HepG2 (cell line): ENCODE results near the gene ATF3. TPM values are rescaled to one million over a fixed set of nuclear protein-coding genes. Genes with fewer than 3 reads are reported as not detected.

Experiments
- ATAC-seq: fragments of 200-7000 bp; cut with Tn5 transposase; 3 replicates; pipeline ENCODE4 v1.9.1; 2020; ENCODE audit warnings: mild to moderate bottlenecking, moderate library complexity
- BruUV-seq: library from RNA; stranded (reverse); fragments of 400-500 nt; replicated peaks from 2 replicates; lab custom pipeline; 2021; lab: Mats Ljungman, UMichigan
- CTCF ChIA-PET: fragments of 300-600 bp; formaldehyde crosslinking; extraction: SDS; loops from one replicate; lab custom pipeline; 2021; ENCODE audit warnings: low total read pairs, inconsistent platforms, low intra/inter-chr PET ratio; lab: Yijun Ruan, JAX
- POLR2A ChIA-PET: fragments of 350-600 bp; sonication (Branson Sonifier 250); formaldehyde crosslinking; loops from one replicate; lab custom pipeline; 2020; ENCODE audit warnings: antibody characterized with exemption, inconsistent platforms; lab: Yijun Ruan, JAX
- DNase-seq: peaks from one replicate; pipeline ENCODE4 v3.0.0-alpha.2; 2015; ENCODE audit warnings: low spot score
- FAIRE-seq: peaks from 3 replicates; lab custom pipeline; 2011; peaks lifted over from hg19 to GRCh38; lab: Jason Lieb, UNC
- H2AFZ ChIP-seq: one replicate; pipeline ENCODE4 v1.6.1; 2011; ENCODE audit warnings: low read length, inconsistent platforms
- H3K27ac ChIP-seq: fragments of 300-600 bp; 3 replicates; pipeline ENCODE4 v1.8.0; 2011; ENCODE audit warnings: mixed run types, mild to moderate bottlenecking, mixed read lengths, low read length, inconsistent platforms; ENCODE audit not compliant: insufficient read depth; ENCODE audit errors: extremely low read length
- H3K27me3 ChIP-seq, 2 experiments: fragments of 200-600 bp in 1 of 2; 2 replicates in 1 of 2; 3 replicates in 1 of 2; pipeline versions ENCODE4 v1.6.0 to v1.8.0; 2011; ENCODE audit warnings: low read length in 2 of 2, mild to moderate bottlenecking in 2 of 2, moderate library complexity in 2 of 2, inconsistent platforms in 1 of 2; ENCODE audit not compliant: insufficient read depth in 2 of 2, control insufficient read depth in 1 of 2
- H3K36me3 ChIP-seq, 2 experiments: fragments of 200-600 bp in 1 of 2; replicated peaks in 1 of 2; 2 replicates in 1 of 2; 3 replicates in 1 of 2; pipeline versions ENCODE4 v1.5.1 to v1.8.0; 2011; ENCODE audit warnings: low read length in 2 of 2, inconsistent platforms in 1 of 2; ENCODE audit not compliant: insufficient read depth in 2 of 2, control insufficient read depth in 1 of 2
- H3K4me1 ChIP-seq: 2 replicates; pipeline ENCODE4 v1.5.1; 2012; ENCODE audit warnings: low read length, inconsistent platforms; ENCODE audit not compliant: insufficient read depth
- H3K4me2 ChIP-seq: 2 replicates; pipeline ENCODE4 v1.6.0; 2011; ENCODE audit warnings: low read depth, low read length, inconsistent platforms
- H3K4me3 ChIP-seq, 3 experiments: fragments of 200-600 bp in 1 of 3; sonication (generic), shearing (Covaris generic) in 1 of 3; replicated peaks in 1 of 3; 2 replicates each; pipeline ENCODE4 v1.5.1; 2011 to 2016; ENCODE audit warnings: low read length in 3 of 3, inconsistent platforms in 2 of 3, low read depth in 2 of 3, mild to moderate bottlenecking in 2 of 3, control low read depth in 1 of 3, mixed read lengths in 1 of 3; ENCODE audit not compliant: insufficient read depth in 1 of 3
- H3K79me2 ChIP-seq: one replicate; pipeline ENCODE4 v1.6.1; 2011; ENCODE audit warnings: low read length, inconsistent platforms; ENCODE audit not compliant: insufficient read depth
- H3K9ac ChIP-seq: 2 replicates; pipeline ENCODE4 v1.6.0; 2011; ENCODE audit warnings: mild to moderate bottlenecking, low read depth, low read length, inconsistent platforms; ENCODE audit not compliant: insufficient read depth
- H3K9me3 ChIP-seq: 2 replicates; pipeline ENCODE4 v1.5.1; 2012; ENCODE audit warnings: mild to moderate bottlenecking, low read length
- H4K20me1 ChIP-seq: 2 replicates; pipeline ENCODE4 v1.6.0; 2011; ENCODE audit warnings: inconsistent platforms, mild to moderate bottlenecking, low read length, moderate library complexity; ENCODE audit not compliant: insufficient read depth
- CENPT ChIP-seq: sonication (generic); formaldehyde crosslinking; IDR thresholded peaks from 2 replicates; pipeline ENCODE4 v1.8.0; 2022; ENCODE audit warnings: low read depth, mild to moderate bottlenecking, moderate library complexity, missing genetic modification reagents
- HOXA3 ChIP-seq: sonication (generic); formaldehyde crosslinking; IDR thresholded peaks from 2 replicates; pipeline ENCODE4 v1.5.0; 2020; ENCODE audit warnings: missing genetic modification reagents
- HOXD1 ChIP-seq: sonication (generic); formaldehyde crosslinking; IDR thresholded peaks from 2 replicates; pipeline ENCODE4 v1.5.0; 2020; ENCODE audit warnings: missing genetic modification reagents
- MEF2D ChIP-seq: sonication (generic); formaldehyde crosslinking; IDR thresholded peaks from 2 replicates; pipeline ENCODE4 v1.5.1; 2020; ENCODE audit warnings: mild to moderate bottlenecking, missing genetic modification reagents
- MTF1 ChIP-seq: sonication (generic); formaldehyde crosslinking; IDR thresholded peaks from 2 replicates; pipeline ENCODE4 v1.5.0; 2020; ENCODE audit warnings: missing genetic modification reagents
- XBP1 ChIP-seq: sonication (generic); formaldehyde crosslinking; IDR thresholded peaks from 2 replicates; pipeline ENCODE4 v1.5.0; 2020; ENCODE audit warnings: missing genetic modification reagents
- ZFP36L2 ChIP-seq: sonication (generic); formaldehyde crosslinking; IDR thresholded peaks from 2 replicates; pipeline ENCODE4 v1.4.0; 2020; ENCODE audit warnings: missing genetic modification reagents
- ZNF616 ChIP-seq: sonication (generic); formaldehyde crosslinking; IDR thresholded peaks from 2 replicates; pipeline ENCODE4 v1.5.0; 2020; ENCODE audit warnings: low read depth, mild to moderate bottlenecking, missing genetic modification reagents
- ZNF720 ChIP-seq: sonication (generic); formaldehyde crosslinking; IDR thresholded peaks from 2 replicates; pipeline ENCODE4 v1.4.0; 2020; ENCODE audit warnings: missing genetic modification reagents
- WGBS: methylation state at CpG from one replicate; pipeline ENCODE4 v1.1.6; 2017; ENCODE audit warnings: low lambda C conversion rate; 5-methylcytosine and 5-hydroxymethylcytosine counted together
- in situ Hi-C: cut with HindIII; loops from 2 replicates; pipeline ENCODE4 v1.10.0; 2017; ENCODE audit warnings: low pct_unique_long_range_greater_than_20kb; ENCODE audit not compliant: extremely low pct_ligation_motif_present
- intact Hi-C: fragments of 100-400 bp; cut with micrococcal nuclease; formaldehyde crosslinking; loops from one replicate; pipeline ENCODE4 v1.10.0; 2022; ENCODE audit not compliant: unreplicated experiment
- polyA plus RNA-seq, 8 experiments: library from polyadenylated mRNA; depleted of rRNA in 3 of 8; stranded (reverse) in 7 of 8; unstranded in 1 of 8; fragments of >200 nt; fragmentation: Illumina TruSeq in 4 of 8; extraction: Trizol in 4 of 8; gene quantifications; 2 replicates each; pipeline versions ENCODE4 v1.2.1 to v1.2.3, GENCODE V29; 2011 to 2016; ENCODE audit warnings: low read depth in 4 of 8, missing spikeins in 1 of 8, mixed read lengths in 1 of 8; ENCODE audit not compliant: insufficient read depth in 1 of 8
- total RNA-seq, 5 experiments: library from RNA; depleted of rRNA; stranded (reverse); fragments of >200 nt; fragmentation: Illumina TruSeq; extraction: Trizol; gene quantifications; 2 replicates each; pipeline ENCODE4 v1.2.3, GENCODE V29; 2016; ENCODE audit warnings: low read depth in 1 of 5
- TF ChIP-seq, protein P1 (sequence below), 2 experiments: sonication (generic) in 1 of 2; formaldehyde crosslinking in 1 of 2; IDR thresholded peaks; 2 replicates each; pipeline versions ENCODE4 v1.5.1 to v1.6.1; 2011 to 2020; ENCODE audit warnings: borderline replicate concordance in 1 of 2, low read depth in 1 of 2, low read length in 1 of 2, mild to moderate bottlenecking in 1 of 2, missing genetic modification reagents in 1 of 2, moderate library complexity in 1 of 2

The ATF3 gene
- total and polyA plus RNA-seq, 2 of the 13 experiments (the other 11 are each of a cell fraction or from before 2014, with no cell fraction given): 5.0 to 13.0 TPM

DNA sequence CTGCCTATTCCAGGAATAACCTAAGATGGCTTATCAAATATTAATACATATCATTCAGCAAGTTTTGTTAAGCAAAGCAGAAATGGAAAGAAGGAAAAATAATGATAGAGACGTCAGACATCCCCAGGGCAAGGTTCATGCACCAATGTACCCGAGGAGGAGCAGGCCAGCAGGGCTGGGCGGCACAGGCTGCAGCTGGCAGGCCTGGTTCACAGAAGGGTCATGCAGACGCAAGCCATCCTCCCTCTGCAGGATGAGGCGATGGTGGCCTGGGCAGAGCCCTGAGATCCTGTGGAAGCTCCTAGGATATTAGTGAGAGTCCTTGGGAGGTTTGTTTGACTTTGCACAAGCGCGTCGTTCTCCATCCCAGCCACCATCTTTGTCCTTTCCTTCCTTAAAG is 61.0 kb downstream of the ATF3 start:
- TF ChIP-seq ZFP36L2 (no peak), CENPT (no peak), ZNF616 (CRISPR knock-in tag) (no peak)
- TF ChIP-seq, protein P1, sequence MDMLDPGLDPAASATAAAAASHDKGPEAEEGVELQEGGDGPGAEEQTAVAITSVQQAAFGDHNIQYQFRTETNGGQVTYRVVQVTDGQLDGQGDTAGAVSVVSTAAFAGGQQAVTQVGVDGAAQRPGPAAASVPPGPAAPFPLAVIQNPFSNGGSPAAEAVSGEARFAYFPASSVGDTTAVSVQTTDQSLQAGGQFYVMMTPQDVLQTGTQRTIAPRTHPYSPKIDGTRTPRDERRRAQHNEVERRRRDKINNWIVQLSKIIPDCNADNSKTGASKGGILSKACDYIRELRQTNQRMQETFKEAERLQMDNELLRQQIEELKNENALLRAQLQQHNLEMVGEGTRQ (IDR thresholded peaks at IDR 0.05; ENCODE audit: low read depth, low read length): no peak
- TF ChIP-seq, protein P1 (CRISPR knock-in tag; IDR thresholded peaks at IDR 0.05; ENCODE audit: borderline replicate concordance): no peak
- Histone ChIP-seq H3K9ac (no peak overlapping the region), H3K36me3 (no peaks in the 10 kb centered on the region), H3K9me3 (no peaks in the 10 kb centered on the region), H4K20me1 (no peaks in the 10 kb centered on the region), H2AFZ (no peak overlapping the region), H3K4me1 (peaks cover 34% of the 10 kb centered on the region), H3K27me3 (peaks cover 3 to 32% of the 10 kb centered on the region in 2 experiments; a peak in 4 of 5 replicates), H3K79me2 (no peaks in the 10 kb centered on the region), H3K27ac (no peak overlapping the region), H3K4me3 (no peak overlapping the region), H3K4me2 (no peak overlapping the region)
- in situ Hi-C loops: loop anchor here (5.0 kb wide), 1 partner anchor 113 kb away; no protein-coding TSS in a partner anchor
- WGBS: 48% methylated on average over 7 of the region's 8 CpGs
- no peak for FAIRE-seq
- no TSS peak for BruUV-seq
- intact Hi-C loops: loop anchor here (5.0 kb wide), 1 partner anchor 328 kb away; no protein-coding TSS in a partner anchor
- ChIA-PET CTCF (no interaction called here), POLR2A (no interaction called here)
- no peak for ATAC-seq
- no peak for DNase-seq

DNA sequence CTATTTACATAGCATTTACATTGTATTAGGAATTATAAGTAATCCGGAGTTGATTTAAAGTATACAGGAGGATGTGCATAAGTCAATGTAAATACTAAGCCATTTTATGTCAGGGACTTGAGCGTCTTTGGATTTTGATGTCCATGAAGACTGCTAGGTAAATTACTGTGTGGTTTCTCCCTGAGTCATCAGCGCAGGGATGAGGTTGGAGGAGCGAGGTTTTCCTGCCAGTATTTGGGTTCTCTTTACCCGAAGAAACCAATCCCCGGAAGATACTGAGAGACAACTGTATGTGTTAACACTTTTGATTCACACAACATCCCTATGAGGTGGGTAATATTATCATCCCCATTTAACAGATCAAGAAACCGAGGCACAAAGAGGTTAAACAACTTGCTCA is 61.7 kb downstream of the ATF3 start:
- DNase-seq (no peak), FAIRE-seq (no peak), ATAC-seq (no peak)
- Histone ChIP-seq H3K9me3 (no peaks in the 10 kb centered on the region), H3K4me1 (peaks cover 34% of the 10 kb centered on the region), H3K4me3 (no peak overlapping the region), H3K36me3 (no peaks in the 10 kb centered on the region), H3K27ac (no peak overlapping the region), H3K9ac (no peak overlapping the region), H3K27me3 (peaks cover 3 to 32% of the 10 kb centered on the region in 2 experiments; a peak in 4 of 5 replicates), H3K79me2 (no peaks in the 10 kb centered on the region), H4K20me1 (no peaks in the 10 kb centered on the region)
- intact Hi-C loops (no loop called here), in situ Hi-C loops (no loop called here)
- BruUV-seq: no TSS peak
- WGBS: 40% methylated on average over 7 of the region's 7 CpGs
- TF ChIP-seq HOXD1: no peak
- TF ChIP-seq MEF2D (CRISPR knock-in tag): no peak
- TF ChIP-seq ZNF720 (CRISPR knock-in tag): no peak
- TF ChIP-seq HOXA3 (CRISPR knock-in tag): no peak
- TF ChIP-seq MTF1 (CRISPR knock-in tag): no peak
- TF ChIP-seq XBP1 (CRISPR knock-in tag): no peak
- TF ChIP-seq, all 625 proteins: peak for 0
- ChIA-PET CTCF (no interaction called here), POLR2A (no interaction called here)
- no peak overlapping the region for H2AFZ ChIP-seq
- H3K4me2 ChIP-seq: no peak overlapping the region
